ENCODE measurements around the gene AP2A1. TPM values are rescaled to one million over a fixed set of nuclear protein-coding genes. Genes with fewer than 3 reads are reported as not detected.

Gene AP2A1
- total and polyA plus RNA-seq, 9 of the 15 experiments (the other 6 are each of a cell fraction or from before 2014, with no cell fraction given), result 0.55 to 150 (median 31.9) TPM

DNA sequence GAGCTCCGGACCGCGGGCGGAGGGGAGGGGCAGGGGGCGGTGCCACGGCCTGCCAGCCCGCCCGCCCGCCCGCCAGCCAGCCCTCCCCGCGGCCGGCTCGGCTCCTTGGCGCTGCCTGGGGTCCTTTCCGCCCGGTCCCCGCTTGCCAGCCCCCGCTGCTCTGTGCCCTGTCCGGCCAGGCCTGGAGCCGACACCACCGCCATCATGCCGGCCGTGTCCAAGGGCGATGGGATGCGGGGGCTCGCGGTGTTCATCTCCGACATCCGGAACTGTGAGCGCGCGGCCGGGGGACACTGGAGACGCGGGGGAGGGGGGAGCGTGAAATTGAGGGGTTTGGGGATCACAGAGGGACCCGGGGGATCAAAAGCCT is at the start of gene AP2A1 (continued):
- TF ChIP-seq HCFC1 (IDR thresholded peaks at IDR 0.05; ENCODE audit: low read depth, low read length) (no peak), SUPT5H (IDR thresholded peaks at IDR 0.05) (peak; percentile 60), MYBL2 (IDR thresholded peaks at IDR 0.05; ENCODE audit: low read depth) (no peak), MYBL2 (CRISPR knock-in tag; IDR thresholded peaks at IDR 0.05; ENCODE audit: borderline replicate concordance) (no peak), CAMTA2 (CRISPR knock-in tag; conservative IDR thresholded peaks at IDR 0.05) (no peak), ZNF121 (CRISPR knock-in tag; conservative IDR thresholded peaks at IDR 0.05) (no peak), ZNF274 (IDR thresholded peaks at IDR 0.05; ENCODE audit: borderline replicate concordance, low read depth, low read length) (no peak), SNRNP70 (optimal IDR thresholded peaks at IDR 0.05; ENCODE audit: low read depth, low read length) (no peak), ZNF212 (CRISPR knock-in tag; IDR thresholded peaks at IDR 0.05) (no peak), KAT8 (IDR thresholded peaks at IDR 0.05; ENCODE audit: low read depth) (no peak), ZNF551 (CRISPR knock-in tag; IDR thresholded peaks at IDR 0.05) (no peak), PHF8 (IDR thresholded peaks at IDR 0.05; ENCODE audit: borderline replicate concordance, low read length) (peak; percentile 68; the same call in 1 of the 2 replicates), SIN3B (IDR thresholded peaks at IDR 0.05; ENCODE audit: low read depth) (0 out of 2 replicates have a peak, but pooled peaks have one; percentile 28), EP400 (IDR thresholded peaks at IDR 0.05) (peak; percentile 18; the same call in 1 of the 2 replicates), U2AF2 (optimal IDR thresholded peaks at IDR 0.05; ENCODE audit: low read depth, low read length) (no peak), NR2C1 (IDR thresholded peaks at IDR 0.05) (no peak), NR2C1 (tag; IDR thresholded peaks at IDR 0.05) (no peak), HMGN3 (IDR thresholded peaks at IDR 0.05; ENCODE audit: borderline replicate concordance, extremely low read depth, insufficient read length, low read depth, low read length) (no peak), PTBP1 (IDR thresholded peaks at IDR 0.05; ENCODE audit: low read depth, low read length) (no peak), CC2D1A (IDR thresholded peaks at IDR 0.05) (no peak), KLF1 (tag; IDR thresholded peaks at IDR 0.05) (no peak), GABPB1 (CRISPR knock-in tag; IDR thresholded peaks at IDR 0.05) (0 out of 2 replicates have a peak, but pooled peaks have one; percentile 5), ZC3H11A (IDR thresholded peaks at IDR 0.05; ENCODE audit: low read depth, low read length) (no peak), YY1 (IDR thresholded peaks at IDR 0.05; ENCODE audit: borderline replicate concordance in 1 of 3, control insufficient read depth in 1 of 3, extremely low read depth in 1 of 3, insufficient read depth in 3 of 3, insufficient read length in 1 of 3, insufficient replicate concordance in 2 of 3, low read depth in 1 of 3, low read length in 2 of 3) (peak in 1 of 3 experiments; percentile 31), POLR2A (conservative IDR thresholded peaks at IDR 0.05) (0 out of 2 replicates have a peak, but pooled peaks have one; percentile 41)
- TF ChIP-seq, protein P1, sequence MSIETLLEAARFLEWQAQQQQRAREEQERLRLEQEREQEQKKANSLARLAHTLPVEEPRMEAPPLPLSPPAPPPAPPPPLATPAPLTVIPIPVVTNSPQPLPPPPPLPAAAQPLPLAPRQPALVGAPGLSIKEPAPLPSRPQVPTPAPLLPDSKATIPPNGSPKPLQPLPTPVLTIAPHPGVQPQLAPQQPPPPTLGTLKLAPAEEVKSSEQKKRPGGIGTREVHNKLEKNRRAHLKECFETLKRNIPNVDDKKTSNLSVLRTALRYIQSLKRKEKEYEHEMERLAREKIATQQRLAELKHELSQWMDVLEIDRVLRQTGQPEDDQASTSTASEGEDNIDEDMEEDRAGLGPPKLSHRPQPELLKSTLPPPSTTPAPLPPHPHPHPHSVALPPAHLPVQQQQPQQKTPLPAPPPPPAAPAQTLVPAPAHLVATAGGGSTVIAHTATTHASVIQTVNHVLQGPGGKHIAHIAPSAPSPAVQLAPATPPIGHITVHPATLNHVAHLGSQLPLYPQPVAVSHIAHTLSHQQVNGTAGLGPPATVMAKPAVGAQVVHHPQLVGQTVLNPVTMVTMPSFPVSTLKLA (conservative IDR thresholded peaks at IDR 0.05), result peak; percentile 3 to 47; a peak in 1 of 4 replicates
- TF ChIP-seq, protein P2, sequence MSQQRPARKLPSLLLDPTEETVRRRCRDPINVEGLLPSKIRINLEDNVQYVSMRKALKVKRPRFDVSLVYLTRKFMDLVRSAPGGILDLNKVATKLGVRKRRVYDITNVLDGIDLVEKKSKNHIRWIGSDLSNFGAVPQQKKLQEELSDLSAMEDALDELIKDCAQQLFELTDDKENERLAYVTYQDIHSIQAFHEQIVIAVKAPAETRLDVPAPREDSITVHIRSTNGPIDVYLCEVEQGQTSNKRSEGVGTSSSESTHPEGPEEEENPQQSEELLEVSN (IDR thresholded peaks at IDR 0.05; ENCODE audit: borderline replicate concordance in 1 of 2, extremely low read depth in 1 of 2, insufficient read depth in 1 of 2, insufficient read length in 1 of 2, low read depth in 1 of 2, low read length in 1 of 2, poor library complexity in 1 of 2, severe bottlenecking in 1 of 2), result no peak
- TF ChIP-seq, protein P3, sequence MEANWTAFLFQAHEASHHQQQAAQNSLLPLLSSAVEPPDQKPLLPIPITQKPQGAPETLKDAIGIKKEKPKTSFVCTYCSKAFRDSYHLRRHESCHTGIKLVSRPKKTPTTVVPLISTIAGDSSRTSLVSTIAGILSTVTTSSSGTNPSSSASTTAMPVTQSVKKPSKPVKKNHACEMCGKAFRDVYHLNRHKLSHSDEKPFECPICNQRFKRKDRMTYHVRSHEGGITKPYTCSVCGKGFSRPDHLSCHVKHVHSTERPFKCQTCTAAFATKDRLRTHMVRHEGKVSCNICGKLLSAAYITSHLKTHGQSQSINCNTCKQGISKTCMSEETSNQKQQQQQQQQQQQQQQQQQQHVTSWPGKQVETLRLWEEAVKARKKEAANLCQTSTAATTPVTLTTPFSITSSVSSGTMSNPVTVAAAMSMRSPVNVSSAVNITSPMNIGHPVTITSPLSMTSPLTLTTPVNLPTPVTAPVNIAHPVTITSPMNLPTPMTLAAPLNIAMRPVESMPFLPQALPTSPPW (CRISPR knock-in tag; IDR thresholded peaks at IDR 0.05), result peak; percentile 96
